GM12801 (cell line): ENCODE data around the gene SLC35B1.

Experiments
- CTCF ChIP-seq: IDR thresholded peaks from one replicate; pipeline ENCODE4 v1.5.1; 2011; ENCODE audit warnings: control low read depth; ENCODE audit not compliant: insufficient read length; ENCODE audit errors: extremely low read depth

Gene SLC35B1

GRCh38 chr17:49741692-49742076 lies 33.9 kb upstream of the SLC35B1 start:
- no peak for TF ChIP-seq CTCF

- no peak for TF ChIP-seq CTCF
These were observed 33.4 kb upstream of the SLC35B1 start for GRCh38 chr17:49741009-49741691.

GRCh38 chr17:49739641-49740271 lies 32.0 kb upstream of the SLC35B1 start:
- no peak for TF ChIP-seq CTCF

- TF ChIP-seq CTCF = no peak
These were observed 30.8 kb upstream of the SLC35B1 start for GRCh38 chr17:49738456-49739163.

GRCh38 chr17:49734515-49735490 lies 27.0 kb upstream of the SLC35B1 start:
- no peak for TF ChIP-seq CTCF

GRCh38 chr17:49731435-49731831 lies 23.7 kb upstream of the SLC35B1 start:
- no peak for TF ChIP-seq CTCF
